HG03558 (cell line): ENCODE results near the gene ARHGDIB.
A peak's percentile ranks its signal among the peaks of the same experiment; 100 is the strongest.

Experiments
- ATAC-seq: cut with Tn5 transposase; IDR thresholded peaks from one replicate; pipeline ENCODE4 v1.9.1; 2021; ENCODE audit warnings: moderate number of reproducible peaks; ENCODE audit not compliant: unreplicated experiment; ENCODE audit errors: extremely low read depth

The ARHGDIB gene

GRCh38 chr12:14961466-14962152 lies at the start of gene ARHGDIB:
TSS of gene ARHGDIB (minus strand) at chr12:14961601. CDS start at chr12:14950712, 10,889 bp downstream.
- peak; percentile 47 for ATAC-seq

- no peak for ATAC-seq
These were observed 49.8 kb upstream of the ARHGDIB start for GRCh38 chr12:15011162-15011561.

GRCh38 chr12:15007551-15007950 lies 46.1 kb upstream of the ARHGDIB start:
- ATAC-seq = no peak

GRCh38 chr12:15005064-15005463 lies 43.7 kb upstream of the ARHGDIB start:
- no peak for ATAC-seq

GRCh38 chr12:15004421-15004820 lies 43.0 kb upstream of the ARHGDIB start:
- ATAC-seq = no peak

- ATAC-seq = no peak
These were observed 40.5 kb upstream of the ARHGDIB start for GRCh38 chr12:15001733-15002382.

GRCh38 chr12:15000575-15000974 lies 39.2 kb upstream of the ARHGDIB start:
- no peak for ATAC-seq

GRCh38 chr12:14999695-15000365 lies 38.4 kb upstream of the ARHGDIB start:
- ATAC-seq = no peak

- no peak for ATAC-seq
These were observed 37.8 kb upstream of the ARHGDIB start for GRCh38 chr12:14999021-14999694.

GRCh38 chr12:14997998-14998397 lies 36.6 kb upstream of the ARHGDIB start:
- no peak for ATAC-seq

- ATAC-seq = no peak
These were observed 34.4 kb upstream of the ARHGDIB start for GRCh38 chr12:14995583-14996425.

- ATAC-seq = no peak
These were observed 33.2 kb upstream of the ARHGDIB start for GRCh38 chr12:14994610-14995009.

GRCh38 chr12:14993537-14994266 lies 32.3 kb upstream of the ARHGDIB start:
- no peak for ATAC-seq

GRCh38 chr12:14993117-14993516 lies 31.7 kb upstream of the ARHGDIB start:
- no peak for ATAC-seq

GRCh38 chr12:14992673-14993072 lies 31.3 kb upstream of the ARHGDIB start:
- ATAC-seq = no peak

GRCh38 chr12:14991069-14991468 lies 29.7 kb upstream of the ARHGDIB start:
- no peak for ATAC-seq

GRCh38 chr12:14989790-14990189 lies 28.4 kb upstream of the ARHGDIB start:
- ATAC-seq = no peak

- ATAC-seq = no peak
These were observed 26.6 kb upstream of the ARHGDIB start for GRCh38 chr12:14988035-14988434.

GRCh38 chr12:14986449-14986848 lies 25.0 kb upstream of the ARHGDIB start:
- no peak for ATAC-seq
